K562 (cell line): ENCODE data around the gene BCAS1. TPM values are rescaled to one million over a fixed set of nuclear protein-coding genes. Genes with fewer than 3 reads are reported as not detected.

Experiments
- ATAC-seq: fragments of 200-7000 bp; cut with Tn5 transposase; 3 replicates; pipeline ENCODE4 v1.9.1; 2020; ENCODE audit warnings: moderate library complexity
- BruUV-seq: library from RNA; stranded (reverse); fragments of 400-500 nt; replicated peaks from 2 replicates; lab custom pipeline; 2021; lab: Mats Ljungman, UMichigan
- CTCF ChIA-PET: fragments of 300-600 bp; formaldehyde crosslinking; extraction: SDS; loops from one replicate; lab custom pipeline; 2021; ENCODE audit warnings: low intra/inter-chr PET ratio; lab: Yijun Ruan, JAX
- POLR2A ChIA-PET: fragments of 300-600, 350-650 bp; sonication (Branson Sonifier 250); formaldehyde crosslinking; extraction: SDS; loops from one replicate; lab custom pipeline; 2021; ENCODE audit warnings: antibody characterized with exemption, inconsistent platforms; lab: Yijun Ruan, JAX
- DNase-seq, 4 experiments: peaks; one replicate each; pipeline versions ENCODE4 v3.0.0 to v3.0.0-alpha.2; 2011 to 2018; ENCODE audit warnings: low spot score in 3 of 4, mixed read lengths in 3 of 4; ENCODE audit errors: extremely low read depth in 1 of 4
- FAIRE-seq: peaks from 2 replicates; lab custom pipeline; 2011; peaks lifted over from hg19 to GRCh38; lab: Jason Lieb, UNC
- H2AFZ ChIP-seq: 2 replicates; pipeline ENCODE4 v1.6.0; 2011; ENCODE audit warnings: low read depth, low read length, control low read depth, inconsistent platforms
- H3K27ac ChIP-seq: fragments of 200-600 bp; 3 replicates; pipeline ENCODE4 v1.8.0; 2011; ENCODE audit warnings: low read depth, mild to moderate bottlenecking, control low read depth, inconsistent platforms, low read length, moderate library complexity, mixed read lengths; ENCODE audit errors: extremely low read depth
- H3K27me3 ChIP-seq, 2 experiments: fragments of 300-600 bp in 1 of 2; 2 replicates in 1 of 2; 3 replicates in 1 of 2; pipeline versions ENCODE4 v1.6.0 to v1.8.0; 2011; ENCODE audit warnings: inconsistent platforms in 2 of 2, low read length in 2 of 2, mild to moderate bottlenecking in 1 of 2, mixed read lengths in 1 of 2, moderate library complexity in 1 of 2; ENCODE audit not compliant: control insufficient read depth in 2 of 2, insufficient read depth in 2 of 2
- H3K36me3 ChIP-seq: fragments of 300-600 bp; 3 replicates; pipeline ENCODE4 v1.8.0; 2011; ENCODE audit warnings: mild to moderate bottlenecking, low read length, inconsistent platforms; ENCODE audit not compliant: control insufficient read depth, insufficient read depth
- H3K4me1 ChIP-seq, 2 experiments: fragments of 200-600 bp in 1 of 2; replicated peaks in 1 of 2; 2 replicates in 1 of 2; 3 replicates in 1 of 2; pipeline versions ENCODE4 v1.5.1 to v1.8.0; 2011; ENCODE audit warnings: inconsistent platforms in 2 of 2, low read length in 2 of 2, mild to moderate bottlenecking in 1 of 2, mixed read lengths in 1 of 2, moderate library complexity in 1 of 2; ENCODE audit not compliant: control insufficient read depth in 2 of 2, insufficient read depth in 2 of 2
- H3K4me2 ChIP-seq: 2 replicates; pipeline ENCODE4 v1.6.1; 2011; ENCODE audit warnings: low read length, control low read depth, inconsistent platforms, mixed read lengths; ENCODE audit not compliant: insufficient read depth
- H3K4me3 ChIP-seq: fragments of 200-600 bp; sonication (generic), shearing (Covaris generic); 2 replicates; pipeline ENCODE4 v1.5.1; 2016; ENCODE audit warnings: control low read depth, inconsistent platforms
- H3K79me2 ChIP-seq: fragments of 200-600 bp; 3 replicates; pipeline ENCODE4 v1.8.0; 2011; ENCODE audit warnings: low read length, inconsistent platforms; ENCODE audit not compliant: control insufficient read depth, insufficient read depth
- H3K9ac ChIP-seq, 2 experiments: 2 replicates each; pipeline versions ENCODE4 v1.6.0 to v1.6.1; 2011; ENCODE audit warnings: low read depth in 2 of 2, low read length in 2 of 2, control low read depth in 1 of 2, inconsistent platforms in 1 of 2, mild to moderate bottlenecking in 1 of 2, mixed read lengths in 1 of 2; ENCODE audit not compliant: insufficient read depth in 1 of 2
- H3K9me1 ChIP-seq: one replicate; pipeline ENCODE4 v1.6.0; 2011; ENCODE audit warnings: inconsistent platforms, mild to moderate bottlenecking, low read length, moderate library complexity; ENCODE audit not compliant: control insufficient read depth, insufficient read depth
- H3K9me3 ChIP-seq: replicated peaks from 2 replicates; pipeline ENCODE4 v1.5.1; 2011; ENCODE audit warnings: low read depth, low read length, inconsistent platforms; ENCODE audit not compliant: control insufficient read depth, insufficient read depth
- H4K20me1 ChIP-seq: replicated peaks from 2 replicates; pipeline ENCODE4 v1.6.1; 2011; ENCODE audit warnings: low read length, inconsistent platforms, mixed read lengths; ENCODE audit not compliant: control insufficient read depth, insufficient read depth
- ELF1 ChIP-seq: fragments of 200-800 bp; sonication (Bioruptor generic); IDR thresholded peaks from 2 replicates; pipeline ENCODE4 v1.6.1; 2016; ENCODE audit warnings: missing genetic modification characterization, missing compliant biosample characterization
- PTBP1 ChIP-seq: fragments of 200-400 bp; formaldehyde crosslinking; IDR thresholded peaks from 2 replicates; pipeline ENCODE4 v1.6.1; 2017; ENCODE audit warnings: low read depth, low read length
- RNF219 ChIP-seq: fragments of 250-450 bp; sonication (Bioruptor Pico); IDR thresholded peaks from 2 replicates; pipeline ENCODE4 v1.5.0; 2022; ENCODE audit warnings: mild to moderate bottlenecking
- VEZF1 ChIP-seq: fragments of 200-800 bp; sonication (Bioruptor generic); IDR thresholded peaks from 2 replicates; pipeline ENCODE4 v1.6.1; 2017; ENCODE audit warnings: missing genetic modification characterization, missing compliant biosample characterization
- WGBS: fragments of 100-300 bp; shearing (Covaris generic); methylation state at CpG from one replicate; pipeline ENCODE4 v1.1.6; 2016; ENCODE audit warnings: low coverage, mixed read lengths; ENCODE audit not compliant: insufficient coverage; ENCODE audit errors: missing lambda C conversion rate; 5-methylcytosine and 5-hydroxymethylcytosine counted together
- in situ Hi-C: fragments of 300-500 bp; cut with MboI; formaldehyde crosslinking; loops from 4 replicates; pipeline ENCODE4 v1.15.0; 2018; ENCODE audit warnings: inconsistent platforms, mixed read lengths
- intact Hi-C: fragments of 100-400 bp; cut with micrococcal nuclease; formaldehyde crosslinking; loops from 2 replicates; pipeline ENCODE4 v1.14.2; 2022
- polyA plus RNA-seq, 8 experiments: library from polyadenylated mRNA; depleted of rRNA in 4 of 8; stranded (reverse) in 5 of 8; unstranded in 3 of 8; fragments of >200 nt; fragmentation: Nextera tagmentation in 2 of 8; fragmentation: Illumina TruSeq in 1 of 8; extraction: Ambion mirVana in 2 of 8; extraction: Trizol in 1 of 8; gene quantifications; 2 replicates each; pipeline versions ENCODE4 v1.2.1 to v1.2.3, GENCODE V29; 2011 to 2014; ENCODE audit warnings: inconsistent platforms in 1 of 8, missing spikeins in 1 of 8
- total RNA-seq, 7 experiments: library from RNA; depleted of rRNA in 6 of 7; stranded (reverse); fragments of >200 nt in 6 of 7; fragmentation: Illumina TruSeq in 2 of 7; extraction: Trizol in 2 of 7; gene quantifications; 2 replicates each; pipeline versions ENCODE4 v1.2.1 to v1.2.3, GENCODE V29; 2011 to 2021; ENCODE audit warnings: low replicate concordance in 1 of 7
- TF ChIP-seq, protein P1 (sequence below), 3 experiments: fragments of 200-800 bp in 1 of 3; fragments of 250-450 bp in 1 of 3; fragments of 450-650 bp in 1 of 3; sonication (Bioruptor Pico) in 1 of 3; sonication (Bioruptor generic) in 1 of 3; formaldehyde crosslinking in 1 of 3; IDR thresholded peaks; 2 replicates each; pipeline versions ENCODE4 v1.6.1 to v1.8.0; 2016 to 2022; ENCODE audit warnings: mild to moderate bottlenecking in 2 of 3, missing genetic modification characterization in 2 of 3, missing compliant biosample characterization in 1 of 3, moderate library complexity in 1 of 3

The BCAS1 gene
- total and polyA plus RNA-seq, 9 of the 15 experiments (the other 6 are each of a cell fraction or from before 2014, with no cell fraction given): 0.18 to 2.3 (median 0.93) TPM

DNA sequence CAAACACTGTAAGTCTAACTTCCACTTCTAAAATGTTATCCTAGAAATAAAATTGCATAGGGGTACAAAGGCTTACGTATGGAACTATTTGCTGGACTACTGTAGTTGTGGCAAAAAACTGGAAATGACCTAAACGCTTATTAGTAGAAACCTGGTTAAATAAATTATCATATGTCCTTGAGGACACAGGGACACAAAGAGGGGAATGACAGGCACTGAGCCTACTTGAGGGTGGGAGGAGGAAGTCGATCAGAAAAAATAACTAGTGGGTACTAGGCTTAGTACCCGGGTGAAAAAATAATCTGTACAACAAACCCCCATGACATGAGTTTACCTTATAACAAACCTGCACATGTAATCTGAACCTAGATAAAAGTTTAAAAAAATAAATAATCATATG is 28.4 kb downstream of the BCAS1 start:
- intact Hi-C loops: no loop called here
- Histone ChIP-seq H3K9me1 (no peaks in the 10 kb centered on the region), H3K27ac (no peak overlapping the region), H3K9ac (no peak overlapping the region), H3K4me3 (no peak overlapping the region), H3K4me2 (no peak overlapping the region), H3K79me2 (no peaks in the 10 kb centered on the region), H4K20me1 (no peaks in the 10 kb centered on the region), H3K9me3 (peaks cover 3% of the 10 kb centered on the region), H2AFZ (no peak overlapping the region), H3K27me3 (no peaks in the 10 kb centered on the region), H3K4me1 (peaks cover 0 to 13% of the 10 kb centered on the region in 2 experiments; a peak in 2 of 5 replicates), H3K36me3 (no peaks in the 10 kb centered on the region)
- in situ Hi-C loops: no loop called here
- DNase-seq (no peak), FAIRE-seq (no peak), ATAC-seq (no peak)
- TF ChIP-seq RNF219 (CRISPR knock-in tag): no peak
- TF ChIP-seq PTBP1: no peak
- TF ChIP-seq, protein P1, sequence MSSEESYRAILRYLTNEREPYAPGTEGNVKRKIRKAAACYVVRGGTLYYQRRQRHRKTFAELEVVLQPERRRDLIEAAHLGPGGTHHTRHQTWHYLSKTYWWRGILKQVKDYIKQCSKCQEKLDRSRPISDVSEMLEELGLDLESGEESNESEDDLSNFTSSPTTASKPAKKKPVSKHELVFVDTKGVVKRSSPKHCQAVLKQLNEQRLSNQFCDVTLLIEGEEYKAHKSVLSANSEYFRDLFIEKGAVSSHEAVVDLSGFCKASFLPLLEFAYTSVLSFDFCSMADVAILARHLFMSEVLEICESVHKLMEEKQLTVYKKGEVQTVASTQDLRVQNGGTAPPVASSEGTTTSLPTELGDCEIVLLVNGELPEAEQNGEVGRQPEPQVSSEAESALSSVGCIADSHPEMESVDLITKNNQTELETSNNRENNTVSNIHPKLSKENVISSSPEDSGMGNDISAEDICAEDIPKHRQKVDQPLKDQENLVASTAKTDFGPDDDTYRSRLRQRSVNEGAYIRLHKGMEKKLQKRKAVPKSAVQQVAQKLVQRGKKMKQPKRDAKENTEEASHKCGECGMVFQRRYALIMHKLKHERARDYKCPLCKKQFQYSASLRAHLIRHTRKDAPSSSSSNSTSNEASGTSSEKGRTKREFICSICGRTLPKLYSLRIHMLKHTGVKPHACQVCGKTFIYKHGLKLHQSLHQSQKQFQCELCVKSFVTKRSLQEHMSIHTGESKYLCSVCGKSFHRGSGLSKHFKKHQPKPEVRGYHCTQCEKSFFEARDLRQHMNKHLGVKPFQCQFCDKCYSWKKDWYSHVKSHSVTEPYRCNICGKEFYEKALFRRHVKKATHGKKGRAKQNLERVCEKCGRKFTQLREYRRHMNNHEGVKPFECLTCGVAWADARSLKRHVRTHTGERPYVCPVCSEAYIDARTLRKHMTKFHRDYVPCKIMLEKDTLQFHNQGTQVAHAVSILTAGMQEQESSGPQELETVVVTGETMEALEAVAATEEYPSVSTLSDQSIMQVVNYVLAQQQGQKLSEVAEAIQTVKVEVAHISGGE (CRISPR knock-in tag; IDR thresholded peaks at IDR 0.05): peak in 1 of 3 experiments; percentile 76; a peak in 1 of 6 replicates
- no peak for TF ChIP-seq ELF1
- no peak for TF ChIP-seq VEZF1 (CRISPR knock-in tag)
- POLR2A ChIA-PET: no interaction called here
- WGBS: 47% methylated on average over 4 of the region's 4 CpGs
- CTCF ChIA-PET: no interaction called here
- no TSS peak for BruUV-seq
